WTC11 (cell line): ENCODE data around the gene PDK2. TPM values are rescaled to one million over a fixed set of nuclear protein-coding genes. Genes with fewer than 3 reads are reported as not detected.

Source experiments
- ATAC-seq: fragments of 200-7000 bp; cut with Tn5 transposase; 2 replicates; pipeline ENCODE4 v1.10.0; 2021; ENCODE audit warnings: mild to moderate bottlenecking, moderate library complexity
- CTCF ChIA-PET: fragments of 300-600 bp; sonication (Branson Sonifier 250); formaldehyde crosslinking; loops from one replicate; lab custom pipeline; 2021; ENCODE audit warnings: antibody characterized with exemption; lab: Charles Lee
- POLR2A ChIA-PET: fragments of 350-600 bp; sonication (Branson Sonifier 250); formaldehyde crosslinking; loops from one replicate; lab custom pipeline; 2021; ENCODE audit warnings: antibody characterized with exemption; lab: Charles Lee
- DNase-seq: peaks from one replicate; pipeline ENCODE4 v3.0.0; 2021; ENCODE audit warnings: low spot score
- H3K27ac Mint-ChIP-seq: 2 replicates; pipeline ENCODE4 v1.8.0; 2021; ENCODE audit warnings: mixed read lengths
- H3K27me3 Mint-ChIP-seq: 2 replicates; pipeline ENCODE4 v1.8.0; 2021; ENCODE audit warnings: low read depth, mild to moderate bottlenecking, moderate library complexity, mixed read lengths
- H3K36me3 Mint-ChIP-seq: 2 replicates; pipeline ENCODE4 v1.8.0; 2021; ENCODE audit warnings: mixed read lengths
- H3K4me1 Mint-ChIP-seq: 2 replicates; pipeline ENCODE4 v1.8.0; 2022; ENCODE audit warnings: mixed read lengths
- H3K4me3 Mint-ChIP-seq: 2 replicates; pipeline ENCODE4 v1.8.0; 2021; ENCODE audit warnings: mild to moderate bottlenecking, moderate library complexity, mixed read lengths
- H3K9me3 Mint-ChIP-seq: 2 replicates; pipeline ENCODE4 v1.8.0; 2021; ENCODE audit warnings: mixed read lengths
- AFF4 ChIP-seq: sonication (generic); formaldehyde crosslinking; IDR thresholded peaks from 2 replicates; pipeline ENCODE4 v1.8.1; 2023; ENCODE audit warnings: mild to moderate bottlenecking, missing genetic modification reagents, borderline replicate concordance
- ATF6 ChIP-seq: sonication (generic); formaldehyde crosslinking; IDR thresholded peaks from 2 replicates; pipeline ENCODE4 v1.8.1; 2023; ENCODE audit warnings: mild to moderate bottlenecking, missing genetic modification reagents
- CTCF ChIP-seq: fragments of 200-600 bp; IDR thresholded peaks from 2 replicates; pipeline ENCODE4 v1.8.0; 2022; ENCODE audit warnings: antibody characterized with exemption
- E2F5 ChIP-seq: sonication (generic); formaldehyde crosslinking; IDR thresholded peaks from 2 replicates; pipeline ENCODE4 v1.8.1; 2022; ENCODE audit warnings: mild to moderate bottlenecking, moderate library complexity, missing genetic modification reagents
- ESRRA ChIP-seq: sonication (generic); formaldehyde crosslinking; IDR thresholded peaks from 2 replicates; pipeline ENCODE4 v1.8.1; 2022; ENCODE audit warnings: mild to moderate bottlenecking, missing genetic modification reagents, borderline replicate concordance
- GRHL2 ChIP-seq: fragments of 250-450 bp; sonication (Bioruptor Pico); IDR thresholded peaks from 2 replicates; pipeline ENCODE4 v1.8.0; 2022; ENCODE audit warnings: mild to moderate bottlenecking, moderate library complexity; ENCODE audit not compliant: insufficient replicate concordance, severe bottlenecking
- HMGA2 ChIP-seq: fragments of 250-450 bp; sonication (Bioruptor Pico); IDR thresholded peaks from 2 replicates; pipeline ENCODE4 v1.4.0; 2021; ENCODE audit warnings: mild to moderate bottlenecking, moderate library complexity
- PRRX2 ChIP-seq: fragments of 250-450 bp; sonication (Bioruptor Pico); IDR thresholded peaks from 2 replicates; pipeline ENCODE4 v1.8.0; 2021; ENCODE audit warnings: mild to moderate bottlenecking
- STAT6 ChIP-seq: sonication (generic); formaldehyde crosslinking; conservative IDR thresholded peaks from 2 replicates; pipeline ENCODE4 v1.8.1; 2023; ENCODE audit warnings: mild to moderate bottlenecking, low read depth, missing genetic modification reagents, moderate library complexity
- USF2 ChIP-seq: sonication (generic); formaldehyde crosslinking; IDR thresholded peaks from 2 replicates; pipeline ENCODE4 v1.8.1; 2023; ENCODE audit warnings: mild to moderate bottlenecking, missing genetic modification reagents, moderate library complexity
- ZNF317 ChIP-seq: sonication (generic); formaldehyde crosslinking; IDR thresholded peaks from 2 replicates; pipeline ENCODE4 v1.8.1; 2023; ENCODE audit warnings: low read depth, mild to moderate bottlenecking, moderate library complexity, missing genetic modification reagents, borderline replicate concordance
- total RNA-seq: library from RNA; stranded (reverse); gene quantifications from 3 replicates; pipeline ENCODE4 v1.2.3, GENCODE V29; 2021

Gene PDK2
- total RNA-seq, 1 experiment from 2014 or later: 16.6 TPM

DNA sequence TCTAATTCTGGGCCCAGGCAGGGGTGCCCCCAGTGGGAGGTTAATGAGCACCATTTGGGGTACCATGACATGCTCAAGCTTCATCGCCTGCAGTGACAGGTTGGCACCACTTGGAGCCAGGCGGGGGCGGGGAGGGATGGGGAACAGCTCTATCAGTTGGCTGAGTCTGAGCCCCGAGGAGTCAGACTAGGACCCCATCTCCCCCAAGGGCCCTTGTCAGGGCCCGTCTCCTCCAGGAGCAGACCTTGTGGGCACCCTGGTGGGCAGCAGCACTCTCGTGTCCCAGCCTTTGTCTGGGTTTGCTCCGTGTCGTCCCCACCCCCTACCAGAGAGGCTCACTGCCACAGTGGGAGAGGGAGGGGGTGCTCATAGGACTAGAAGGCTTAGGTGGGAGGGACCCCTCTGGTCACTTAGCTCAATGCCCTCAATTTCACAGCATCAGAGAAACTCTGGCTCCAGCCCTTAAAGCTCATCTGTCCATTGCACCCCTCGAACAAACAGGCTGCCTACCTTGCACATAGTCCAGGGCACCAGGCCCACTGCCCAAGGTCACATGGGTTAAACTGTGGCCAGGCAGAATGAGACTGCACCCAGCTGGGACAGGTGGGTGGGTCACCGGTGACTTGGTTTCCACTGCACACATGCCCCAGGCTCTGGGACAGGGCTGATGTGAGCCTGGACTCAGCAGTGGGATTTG, 51.2 kb downstream of the PDK2 start:
- no peak overlapping the region for H3K27ac Mint-ChIP-seq
- H3K4me3 Mint-ChIP-seq: no peak overlapping the region
- no peak for ATAC-seq
- H3K9me3 Mint-ChIP-seq: no peaks in the 10 kb centered on the region
- TF ChIP-seq GRHL2 (CRISPR knock-in tag): no peak
- TF ChIP-seq AFF4 (CRISPR knock-in tag): no peak
- TF ChIP-seq E2F5: no peak
- no peak for TF ChIP-seq CTCF
- TF ChIP-seq ATF6 (CRISPR knock-in tag): no peak
- no peak for TF ChIP-seq PRRX2 (CRISPR knock-in tag)
- no peak for TF ChIP-seq STAT6
- TF ChIP-seq USF2 (CRISPR knock-in tag): no peak
- no peak for TF ChIP-seq ZNF317
- no peak for TF ChIP-seq HMGA2
- TF ChIP-seq ESRRA: no peak
- POLR2A ChIA-PET: no interaction called here
- no peak for DNase-seq
- CTCF ChIA-PET: interaction anchor here (0.6 to 4.6 kb wide), 18 partner anchors 9 to 217 kb away, joined by 3 to 23 read pairs (median 4); partner anchors contain the start of genes PDK2 and SGCA
- H3K4me1 Mint-ChIP-seq: peaks cover 32% of the 10 kb centered on the region
- peaks cover 19% of the 10 kb centered on the region for H3K27me3 Mint-ChIP-seq
- H3K36me3 Mint-ChIP-seq: peaks cover 23% of the 10 kb centered on the region
